Measurements from ENCODE around the gene MAP2K4.
A peak's percentile ranks its signal among the peaks of the same experiment; 100 is the strongest.

The MAP2K4 gene

DNA sequence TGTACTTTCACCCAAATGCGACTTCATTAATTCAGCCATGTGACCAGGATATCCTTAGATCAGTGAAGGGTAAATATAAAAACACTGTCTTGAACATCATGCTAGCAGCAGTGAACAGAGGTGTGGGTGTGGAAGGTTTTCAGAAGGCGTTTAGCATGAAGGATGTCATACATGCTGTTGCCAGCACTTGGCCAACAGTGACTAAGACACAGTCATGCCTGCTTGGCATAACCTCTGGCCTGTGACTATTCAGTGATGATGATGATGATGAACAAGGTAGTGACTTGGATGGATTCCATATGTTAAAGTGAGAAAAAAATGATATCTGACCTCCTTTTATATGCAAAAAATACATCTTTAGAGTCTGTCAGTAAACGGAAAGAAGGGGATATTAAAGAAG, 97.9 kb downstream of the MAP2K4 start:
- DNase-seq (ENCODE audit: low read depth): no peak
- no peak overlapping the region for H3K4me3 ChIP-seq (ENCODE audit: low read length)
- TF ChIP-seq CTCF (conservative IDR thresholded peaks at IDR 0.05; ENCODE audit: low read length): no peak

DNA sequence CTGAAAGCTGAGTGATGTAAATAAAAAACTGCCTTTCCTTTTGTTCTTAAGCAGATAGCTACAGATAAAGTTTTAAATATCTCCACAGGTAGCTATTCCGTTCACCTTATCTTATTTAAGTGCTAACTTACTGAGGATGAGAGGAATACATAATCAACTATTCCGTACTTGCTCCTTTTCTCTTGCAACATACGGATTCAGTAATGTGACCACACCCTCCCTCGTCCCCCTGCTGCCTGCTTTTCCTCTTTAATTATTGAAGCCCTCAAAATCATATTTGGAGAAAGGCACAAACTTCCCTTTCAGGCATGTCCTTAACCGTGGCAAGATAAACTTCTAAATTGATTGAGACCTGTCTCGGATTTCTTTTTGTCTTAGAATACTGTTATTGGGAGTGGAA, 101.4 kb downstream of the MAP2K4 start:
- DNase-seq (ENCODE audit: low read depth): peak; percentile 20
- no peak for TF ChIP-seq CTCF (conservative IDR thresholded peaks at IDR 0.05; ENCODE audit: low read length)
- peak overlapping the region; percentile 14; the same call in 1 of the 2 replicates for H3K4me3 ChIP-seq (ENCODE audit: low read length)

DNA sequence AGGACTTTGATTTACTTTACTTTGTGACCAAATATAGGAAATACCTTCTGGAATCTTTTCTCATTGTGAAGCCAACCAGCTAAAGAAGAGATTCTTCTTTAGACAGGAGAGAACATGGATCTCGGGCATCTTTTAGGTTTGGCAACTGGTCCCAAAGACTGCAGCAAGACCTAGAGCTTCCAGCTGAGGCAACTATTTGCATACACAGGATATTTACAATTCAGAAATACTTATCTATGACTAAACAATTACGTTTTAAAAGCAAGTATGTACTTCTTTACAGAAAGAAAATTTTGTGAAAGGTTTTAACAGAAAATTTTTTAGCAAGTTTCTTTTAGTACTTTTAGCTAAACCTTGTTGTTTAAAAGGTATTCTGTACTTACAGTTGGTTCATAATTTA, 106.5 kb downstream of the MAP2K4 start:
- no peak for DNase-seq (ENCODE audit: low read depth)
- TF ChIP-seq CTCF (conservative IDR thresholded peaks at IDR 0.05; ENCODE audit: low read length): no peak

DNA sequence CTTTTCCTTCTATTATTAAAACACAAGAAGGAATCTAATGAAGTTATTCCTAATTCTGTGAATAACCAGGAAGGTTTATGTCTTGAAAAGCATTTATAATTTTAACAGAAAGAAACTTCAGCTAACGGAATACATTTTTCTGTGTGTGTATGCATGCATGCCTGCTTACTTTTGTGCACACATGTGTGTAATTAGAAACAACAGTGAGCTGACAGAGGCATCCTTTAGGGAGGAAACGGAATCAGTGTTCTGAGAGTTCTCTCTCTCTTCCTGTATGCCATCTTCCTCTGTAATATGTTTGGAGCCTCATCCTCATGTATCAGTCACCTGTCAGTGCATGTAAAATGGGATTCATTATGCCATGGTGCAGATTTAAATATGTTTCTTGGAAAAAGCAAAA, 107.0 kb downstream of the MAP2K4 start:
- no peak overlapping the region for H3K4me3 ChIP-seq (ENCODE audit: low read length)
- no peak for DNase-seq (ENCODE audit: low read depth)
- no peak for TF ChIP-seq CTCF (conservative IDR thresholded peaks at IDR 0.05; ENCODE audit: low read length)

More for the DNA sequence above, 106.5 kb downstream of the MAP2K4 start:
- H3K4me3 ChIP-seq (ENCODE audit: low read length): no peak overlapping the region

DNA sequence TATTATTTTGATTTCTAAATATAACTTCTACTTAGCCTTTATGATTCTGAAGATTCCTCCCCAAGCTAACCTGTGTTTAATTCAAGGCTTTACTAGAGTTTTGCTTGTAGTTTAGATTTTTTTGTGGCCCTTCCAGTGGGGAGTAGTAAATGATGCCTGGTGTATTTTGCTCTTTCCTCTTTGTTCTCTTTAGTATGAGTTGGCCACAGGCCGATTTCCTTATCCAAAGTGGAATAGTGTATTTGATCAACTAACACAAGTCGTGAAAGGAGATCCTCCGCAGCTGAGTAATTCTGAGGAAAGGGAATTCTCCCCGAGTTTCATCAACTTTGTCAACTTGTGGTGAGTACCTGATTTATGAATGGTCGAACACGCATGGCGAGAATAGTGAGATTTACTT, 108.3 kb downstream of the MAP2K4 start:
- no peak overlapping the region for H3K4me3 ChIP-seq (ENCODE audit: low read length)
- DNase-seq (ENCODE audit: low read depth): no peak
- TF ChIP-seq CTCF (conservative IDR thresholded peaks at IDR 0.05; ENCODE audit: low read length): no peak

- DNase-seq (ENCODE audit: low read depth): peak; percentile 17
- no peak overlapping the region for H3K4me3 ChIP-seq (ENCODE audit: low read length)
- TF ChIP-seq CTCF (conservative IDR thresholded peaks at IDR 0.05; ENCODE audit: low read length): no peak
These were observed 112.5 kb downstream of the MAP2K4 start for GRCh38 chr17:12133183-12133582.

DNA sequence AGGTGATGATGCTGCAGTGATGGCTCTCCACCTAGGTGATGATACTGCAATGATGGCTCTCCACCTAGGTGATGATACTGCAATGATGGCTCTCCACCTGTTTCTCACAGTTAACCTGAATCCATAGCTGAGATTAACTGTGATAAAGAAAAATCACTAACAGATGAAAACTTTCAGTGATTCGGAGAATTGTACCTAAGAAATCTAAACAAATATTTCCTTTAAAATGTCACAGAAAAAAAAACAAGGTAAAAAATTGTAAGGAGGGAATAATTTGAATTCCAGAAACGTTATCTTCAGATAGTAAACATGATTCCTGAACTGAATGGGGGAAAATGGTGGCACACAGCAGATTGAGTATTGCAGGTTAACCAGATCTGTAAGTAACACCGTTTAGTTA, 113.4 kb downstream of the MAP2K4 start:
- DNase-seq (ENCODE audit: low read depth): no peak
- no peak for TF ChIP-seq CTCF (conservative IDR thresholded peaks at IDR 0.05; ENCODE audit: low read length)
- H3K4me3 ChIP-seq (ENCODE audit: low read length): no peak overlapping the region
